Effector memory CD4-positive, alpha-beta T cell (primary cell): ENCODE data around the gene IL17A.

Experiments
- DNase-seq, 3 donors: peaks; one replicate each; pipeline ENCODE4 v3.0.0-alpha.2; 2020
- H3K27ac ChIP-seq: 2 replicates; pipeline ENCODE4 v1.7.0; 2013; ENCODE audit warnings: mild to moderate bottlenecking, low read length, moderate library complexity; ENCODE audit not compliant: insufficient read depth, poor library complexity, severe bottlenecking
- H3K27me3 ChIP-seq: replicated peaks from 2 replicates; pipeline ENCODE4 v1.7.0; 2013; ENCODE audit warnings: mild to moderate bottlenecking, low read length; ENCODE audit not compliant: insufficient read depth, control insufficient read depth, poor library complexity, severe bottlenecking
- H3K36me3 ChIP-seq: 2 replicates; pipeline ENCODE4 v1.7.0; 2013; ENCODE audit warnings: mild to moderate bottlenecking, low read length, moderate library complexity; ENCODE audit not compliant: control insufficient read depth, insufficient read depth
- H3K4me1 ChIP-seq: 2 replicates; pipeline ENCODE4 v1.7.0; 2013; ENCODE audit warnings: low read length, mild to moderate bottlenecking; ENCODE audit not compliant: control insufficient read depth, insufficient read depth, poor library complexity, severe bottlenecking
- H3K4me3 ChIP-seq: 2 replicates; pipeline ENCODE4 v1.7.0; 2013; ENCODE audit warnings: low read length, low read depth, mild to moderate bottlenecking; ENCODE audit not compliant: insufficient read depth, poor library complexity, severe bottlenecking
- H3K9me3 ChIP-seq: 2 replicates; pipeline ENCODE4 v1.7.0; 2013; ENCODE audit warnings: mild to moderate bottlenecking, low read length, moderate library complexity; ENCODE audit not compliant: control insufficient read depth

The IL17A gene

DNA sequence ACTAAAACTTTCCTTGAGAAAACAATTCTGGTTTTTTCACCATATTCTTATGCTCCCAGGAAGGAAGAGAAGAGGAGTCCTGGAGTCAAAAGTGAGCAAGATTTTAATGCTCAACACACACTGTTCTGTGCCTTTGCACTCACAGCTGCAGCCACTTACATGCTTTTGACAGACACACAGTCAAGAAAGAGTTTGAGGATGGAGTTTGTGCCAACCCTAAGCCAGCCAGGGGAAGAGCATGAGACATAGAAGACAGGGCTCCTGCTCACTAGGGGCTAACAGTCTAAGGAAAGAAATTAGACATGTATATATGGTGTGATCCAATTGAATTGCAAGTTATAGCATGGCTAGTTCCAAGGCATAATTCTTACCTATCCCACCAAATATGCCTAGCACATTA lies 37.1 kb upstream of the IL17A start:
- no peaks in the 10 kb centered on the region for H3K36me3 ChIP-seq
- H3K9me3 ChIP-seq = no peaks in the 10 kb centered on the region
- H3K27ac ChIP-seq = no peak overlapping the region
- no peak overlapping the region for H3K4me3 ChIP-seq
- H3K27me3 ChIP-seq = peaks cover 2% of the 10 kb centered on the region
- no peaks in the 10 kb centered on the region for H3K4me1 ChIP-seq
- no peak for DNase-seq

DNA sequence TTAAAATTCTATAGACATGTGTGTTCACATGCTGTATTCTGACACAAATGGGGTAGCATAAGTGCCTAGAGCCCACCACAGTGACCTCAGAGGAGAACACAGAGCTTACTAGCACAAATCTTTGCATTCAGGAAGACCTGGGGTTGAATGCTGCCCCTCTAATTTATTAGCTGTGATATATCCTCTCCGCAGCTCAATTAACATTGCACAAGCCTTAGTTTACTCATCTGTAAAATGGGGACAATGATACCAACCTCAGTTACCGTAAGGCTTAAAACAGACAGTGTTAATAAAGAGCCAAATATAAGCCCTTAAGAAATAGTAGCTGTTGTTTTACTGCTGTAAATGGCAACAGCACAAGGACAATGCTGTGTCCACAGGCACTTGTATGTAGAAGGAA lies 36.2 kb upstream of the IL17A start:
- Histone ChIP-seq H3K4me1 (no peaks in the 10 kb centered on the region), H3K36me3 (no peaks in the 10 kb centered on the region)

DNA sequence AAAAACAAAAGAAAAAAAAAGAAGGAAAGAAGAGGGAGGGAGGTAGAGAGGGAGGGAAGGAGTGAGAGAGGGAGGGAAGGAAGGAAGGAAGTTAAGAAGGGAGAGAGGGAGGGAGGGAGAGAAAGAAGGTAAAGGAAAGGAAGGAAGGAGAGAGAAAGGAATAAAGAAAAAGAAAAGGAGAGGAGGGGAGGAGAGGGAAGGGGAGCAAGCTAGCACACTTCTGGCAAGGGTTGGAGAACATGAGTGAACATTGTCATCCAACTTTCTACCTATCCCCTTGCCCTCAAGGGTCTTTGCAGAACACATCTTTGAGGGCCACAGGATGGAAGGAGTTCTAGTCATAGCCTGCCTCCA lies 34.1 kb upstream of the IL17A start:
- no peak for DNase-seq
- Histone ChIP-seq H3K27me3 (no peaks in the 10 kb centered on the region), H3K27ac (no peak overlapping the region), H3K4me3 (no peak overlapping the region), H3K4me1 (no peaks in the 10 kb centered on the region), H3K9me3 (no peaks in the 10 kb centered on the region), H3K36me3 (no peaks in the 10 kb centered on the region)

More for the DNA sequence above, 36.2 kb upstream of the IL17A start:
- no peak for DNase-seq
- H3K9me3 ChIP-seq = no peaks in the 10 kb centered on the region
- no peak overlapping the region for H3K27ac ChIP-seq
- H3K27me3 ChIP-seq = no peaks in the 10 kb centered on the region
- no peak overlapping the region for H3K4me3 ChIP-seq

DNA sequence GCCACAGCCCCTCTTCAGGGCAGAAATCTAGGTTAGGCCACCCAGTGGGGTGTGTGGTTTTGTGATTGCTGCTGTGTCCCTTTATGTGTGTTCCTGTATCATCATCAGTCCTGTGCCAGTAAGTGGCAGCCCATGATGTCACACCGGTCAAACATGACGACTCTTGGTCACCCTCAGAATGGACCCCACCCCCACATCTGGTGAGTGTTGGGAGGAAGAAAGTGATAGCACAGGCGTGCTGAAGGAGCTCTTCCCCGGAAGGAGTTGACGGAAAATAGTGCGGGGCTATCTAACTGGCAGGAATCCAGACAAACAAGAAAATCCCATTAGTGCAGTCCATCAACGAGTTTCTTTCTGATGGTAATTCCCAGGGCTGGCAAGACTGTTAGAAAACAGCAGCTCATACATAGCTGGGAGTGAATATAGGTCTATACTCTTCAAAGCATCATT lies 33.4 kb upstream of the IL17A start:
- no peaks in the 10 kb centered on the region for H3K9me3 ChIP-seq
- H3K4me3 ChIP-seq = no peak overlapping the region
- no peaks in the 10 kb centered on the region for H3K36me3 ChIP-seq
- no peaks in the 10 kb centered on the region for H3K27me3 ChIP-seq
- no peak for DNase-seq
- no peaks in the 10 kb centered on the region for H3K4me1 ChIP-seq
- no peak overlapping the region for H3K27ac ChIP-seq

DNA sequence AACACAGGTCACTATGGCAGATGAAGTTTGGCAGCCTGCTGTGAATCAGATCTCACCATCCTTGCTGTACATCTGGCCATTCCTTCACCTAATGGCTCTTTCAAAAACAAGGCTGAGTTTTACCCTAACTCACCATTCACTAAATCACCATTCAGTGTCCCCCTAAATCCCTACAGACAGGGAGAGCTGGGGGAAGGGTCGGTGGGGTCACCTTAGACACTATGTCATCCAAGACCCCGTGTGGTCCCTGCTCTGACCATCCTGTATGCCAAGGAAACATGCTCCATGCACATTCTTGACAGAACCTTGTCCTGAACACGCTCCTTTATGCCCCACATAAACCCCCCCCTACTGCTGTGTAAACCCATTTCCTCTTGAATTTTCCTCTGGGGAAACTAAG lies 31.8 kb upstream of the IL17A start:
- H3K27me3 ChIP-seq = no peaks in the 10 kb centered on the region
- no peak for DNase-seq
- H3K27ac ChIP-seq = no peak overlapping the region
- no peaks in the 10 kb centered on the region for H3K9me3 ChIP-seq
- H3K4me3 ChIP-seq = no peak overlapping the region
- no peaks in the 10 kb centered on the region for H3K36me3 ChIP-seq
- no peaks in the 10 kb centered on the region for H3K4me1 ChIP-seq

DNA sequence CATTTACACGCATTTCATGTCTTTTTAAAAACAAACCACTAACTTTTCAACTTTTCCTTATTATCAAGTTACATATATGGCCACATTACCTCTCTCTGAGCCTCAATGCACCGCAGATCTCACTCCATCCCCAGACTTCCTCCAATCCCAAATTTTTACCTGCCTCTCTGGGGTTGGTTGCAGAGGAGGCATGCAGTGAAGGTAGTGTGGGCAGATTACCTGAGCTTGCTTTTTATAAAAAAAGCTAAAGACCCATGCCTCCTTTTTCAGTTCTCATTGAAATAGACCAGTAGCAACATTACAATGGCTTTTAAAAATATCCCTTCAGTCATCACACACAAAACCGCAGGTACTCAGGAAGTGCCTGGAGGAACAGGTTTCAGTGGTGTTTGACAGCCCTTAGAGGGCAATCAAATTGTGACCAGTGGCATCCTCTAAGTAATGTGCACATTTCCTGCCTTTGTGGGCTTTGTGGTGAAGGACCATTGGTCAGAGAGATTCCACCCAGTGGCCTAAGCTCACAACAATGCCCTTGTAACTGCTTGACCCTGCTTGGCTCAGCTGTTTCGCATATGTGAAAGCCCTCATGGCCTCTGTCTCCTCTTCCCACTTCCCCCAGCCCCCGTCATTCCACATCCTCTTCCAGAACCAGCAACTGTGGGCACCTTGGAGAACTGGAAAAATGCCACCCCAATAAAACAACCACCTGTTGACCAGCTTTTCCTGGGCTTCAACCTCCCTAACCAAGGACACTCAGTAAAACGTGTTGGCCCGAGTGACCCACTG lies 30.2 kb upstream of the IL17A start:
- Histone ChIP-seq H3K27me3 (no peaks in the 10 kb centered on the region), H3K9me3 (no peaks in the 10 kb centered on the region), H3K4me1 (no peaks in the 10 kb centered on the region), H3K27ac (no peak overlapping the region), H3K4me3 (no peak overlapping the region), H3K36me3 (no peaks in the 10 kb centered on the region)
- DNase-seq = no peak

DNA sequence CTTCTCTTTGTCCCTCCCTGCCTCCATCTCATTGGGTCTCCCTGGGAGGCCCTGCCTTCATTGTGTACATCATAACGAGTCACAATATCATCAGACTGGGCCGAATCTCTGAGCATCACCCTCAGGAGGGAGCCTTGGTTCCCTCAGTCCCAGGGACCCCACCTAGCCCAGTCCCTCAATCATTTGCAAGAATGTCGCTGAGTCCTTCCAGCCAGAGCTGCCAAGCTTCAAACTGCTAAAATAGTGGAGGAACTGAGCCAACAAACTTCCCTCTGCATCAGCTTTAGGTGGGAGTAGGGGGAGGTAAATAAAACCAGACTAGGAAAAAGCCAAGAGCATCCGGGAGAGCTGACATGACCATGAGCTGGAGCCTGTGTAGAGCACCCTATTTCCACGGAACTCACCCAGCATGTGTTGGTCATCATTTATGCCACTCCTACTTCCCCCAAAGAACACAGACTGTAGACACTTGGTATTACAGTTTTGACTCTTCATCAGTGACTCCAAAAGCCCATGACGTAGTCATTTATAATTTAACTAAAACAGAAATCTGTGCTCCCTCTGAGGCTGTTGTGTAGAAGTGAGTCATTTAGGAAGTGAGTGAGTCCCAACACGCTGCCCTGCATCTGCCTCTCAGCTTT lies 28.8 kb upstream of the IL17A start:
- Histone ChIP-seq H3K27ac (no peak overlapping the region), H3K9me3 (no peaks in the 10 kb centered on the region)
- no peak for DNase-seq

DNA sequence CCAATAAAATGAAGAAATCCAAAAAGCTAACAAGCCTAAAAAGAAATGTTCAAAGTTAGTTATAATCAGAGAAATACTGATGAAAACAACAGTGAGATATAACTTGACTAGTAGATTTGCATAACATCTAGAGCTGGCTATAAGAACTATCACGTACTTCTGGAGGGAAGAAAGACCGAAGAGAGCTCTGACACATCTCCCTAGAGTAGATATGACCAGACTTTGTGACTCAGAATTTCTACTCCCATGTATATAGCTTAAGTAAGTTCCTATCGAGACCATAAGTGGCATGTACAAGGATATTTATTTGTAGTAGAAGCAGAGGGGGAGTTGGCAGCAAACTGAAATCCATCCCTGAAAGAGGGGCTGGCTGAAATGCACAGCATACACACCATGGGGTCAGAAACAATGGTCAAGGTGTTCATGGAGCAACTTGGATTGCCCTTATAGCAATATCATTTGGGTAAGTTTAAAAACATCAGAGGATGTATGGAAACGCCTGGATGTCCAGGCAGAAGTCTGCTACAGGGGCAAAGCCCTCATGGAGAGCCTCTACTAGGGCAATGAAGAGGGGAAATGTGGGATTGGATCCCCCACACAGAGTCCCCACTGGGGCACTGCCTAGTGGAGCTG lies 25.6 kb upstream of the IL17A start:
- H3K27ac ChIP-seq = no peak overlapping the region

More for the DNA sequence above, 28.8 kb upstream of the IL17A start:
- no peaks in the 10 kb centered on the region for H3K4me1 ChIP-seq
- no peak overlapping the region for H3K4me3 ChIP-seq
- no peaks in the 10 kb centered on the region for H3K36me3 ChIP-seq
- H3K27me3 ChIP-seq = no peaks in the 10 kb centered on the region

DNA sequence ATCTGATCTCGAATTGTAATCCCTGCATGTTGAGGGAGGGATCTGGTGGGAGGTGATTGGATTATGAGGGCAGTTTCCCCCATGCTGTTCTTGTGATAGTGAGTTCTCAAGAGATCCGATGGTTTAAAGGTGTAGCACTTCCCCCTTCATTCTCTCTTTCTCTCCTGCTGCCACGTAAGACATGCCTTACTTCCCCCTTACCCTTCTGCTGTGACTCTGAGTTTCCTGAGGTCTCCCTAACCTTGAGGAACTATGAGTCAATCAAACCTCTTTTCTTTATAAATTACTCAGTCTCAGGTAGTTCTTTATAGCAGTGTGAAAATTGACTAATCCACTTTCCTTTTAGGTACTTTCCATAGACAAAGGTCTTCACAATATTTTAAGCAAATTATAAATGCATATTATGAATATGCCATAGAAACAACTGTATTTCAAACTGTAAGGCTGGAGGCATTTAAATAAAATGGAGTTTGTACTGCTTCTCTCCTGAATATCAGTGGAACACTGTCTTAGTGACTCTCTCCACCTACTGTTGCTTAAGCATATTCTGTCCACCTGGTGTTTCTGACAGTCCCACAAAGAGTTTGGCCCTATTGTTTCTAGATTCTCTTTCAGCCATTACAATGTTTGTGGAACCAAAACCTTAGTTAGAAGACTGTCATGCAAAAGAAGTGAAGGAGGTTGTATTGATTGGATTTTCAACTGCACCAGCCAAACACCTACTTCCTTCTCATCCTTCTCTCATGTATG lies 24.3 kb upstream of the IL17A start:
- Histone ChIP-seq H3K9me3 (no peaks in the 10 kb centered on the region), H3K36me3 (no peaks in the 10 kb centered on the region), H3K27me3 (no peaks in the 10 kb centered on the region), H3K4me1 (no peaks in the 10 kb centered on the region), H3K27ac (no peak overlapping the region), H3K4me3 (no peak overlapping the region)
- DNase-seq = no peak

More for the DNA sequence above, 25.6 kb upstream of the IL17A start:
- Histone ChIP-seq H3K27me3 (no peaks in the 10 kb centered on the region), H3K9me3 (no peaks in the 10 kb centered on the region), H3K4me3 (no peak overlapping the region), H3K4me1 (no peaks in the 10 kb centered on the region), H3K36me3 (no peaks in the 10 kb centered on the region)
- no peak for DNase-seq
